HepG2 (cell line): Measurements from ENCODE around the gene UBE2I. TPM values are rescaled to one million over a fixed set of nuclear protein-coding genes. Genes with fewer than 3 reads are reported as not detected.
A peak's percentile ranks its signal among the peaks of the same experiment; 100 is the strongest.

Experiments used
- ATAC-seq: fragments of 200-7000 bp; cut with Tn5 transposase; 3 replicates; pipeline ENCODE4 v1.9.1; 2020; ENCODE audit warnings: mild to moderate bottlenecking, moderate library complexity
- BruUV-seq: library from RNA; stranded (reverse); fragments of 400-500 nt; replicated peaks from 2 replicates; lab custom pipeline; 2021; lab: Mats Ljungman, UMichigan
- CTCF ChIA-PET: fragments of 300-600 bp; formaldehyde crosslinking; extraction: SDS; loops from one replicate; lab custom pipeline; 2021; ENCODE audit warnings: low total read pairs, inconsistent platforms, low intra/inter-chr PET ratio; lab: Yijun Ruan, JAX
- POLR2A ChIA-PET: fragments of 350-600 bp; sonication (Branson Sonifier 250); formaldehyde crosslinking; loops from one replicate; lab custom pipeline; 2020; ENCODE audit warnings: antibody characterized with exemption, inconsistent platforms; lab: Yijun Ruan, JAX
- DNase-seq: peaks from one replicate; pipeline ENCODE4 v3.0.0-alpha.2; 2015; ENCODE audit warnings: low spot score
- FAIRE-seq: peaks from 3 replicates; lab custom pipeline; 2011; peaks lifted over from hg19 to GRCh38; lab: Jason Lieb, UNC
- H2AFZ ChIP-seq: one replicate; pipeline ENCODE4 v1.6.1; 2011; ENCODE audit warnings: low read length, inconsistent platforms
- H3K27ac ChIP-seq: fragments of 300-600 bp; 3 replicates; pipeline ENCODE4 v1.8.0; 2011; ENCODE audit warnings: mixed run types, mild to moderate bottlenecking, mixed read lengths, low read length, inconsistent platforms; ENCODE audit not compliant: insufficient read depth; ENCODE audit errors: extremely low read length
- H3K27me3 ChIP-seq, 2 experiments: fragments of 200-600 bp in 1 of 2; 2 replicates in 1 of 2; 3 replicates in 1 of 2; pipeline versions ENCODE4 v1.6.0 to v1.8.0; 2011; ENCODE audit warnings: low read length in 2 of 2, mild to moderate bottlenecking in 2 of 2, moderate library complexity in 2 of 2, inconsistent platforms in 1 of 2; ENCODE audit not compliant: insufficient read depth in 2 of 2, control insufficient read depth in 1 of 2
- H3K36me3 ChIP-seq, 2 experiments: fragments of 200-600 bp in 1 of 2; replicated peaks in 1 of 2; 2 replicates in 1 of 2; 3 replicates in 1 of 2; pipeline versions ENCODE4 v1.5.1 to v1.8.0; 2011; ENCODE audit warnings: low read length in 2 of 2, inconsistent platforms in 1 of 2; ENCODE audit not compliant: insufficient read depth in 2 of 2, control insufficient read depth in 1 of 2
- H3K4me1 ChIP-seq: 2 replicates; pipeline ENCODE4 v1.5.1; 2012; ENCODE audit warnings: low read length, inconsistent platforms; ENCODE audit not compliant: insufficient read depth
- H3K4me2 ChIP-seq: 2 replicates; pipeline ENCODE4 v1.6.0; 2011; ENCODE audit warnings: low read depth, low read length, inconsistent platforms
- H3K4me3 ChIP-seq, 3 experiments: fragments of 200-600 bp in 1 of 3; sonication (generic), shearing (Covaris generic) in 1 of 3; replicated peaks in 1 of 3; 2 replicates each; pipeline ENCODE4 v1.5.1; 2011 to 2016; ENCODE audit warnings: low read length in 3 of 3, inconsistent platforms in 2 of 3, low read depth in 2 of 3, mild to moderate bottlenecking in 2 of 3, control low read depth in 1 of 3, mixed read lengths in 1 of 3; ENCODE audit not compliant: insufficient read depth in 1 of 3
- H3K79me2 ChIP-seq: one replicate; pipeline ENCODE4 v1.6.1; 2011; ENCODE audit warnings: low read length, inconsistent platforms; ENCODE audit not compliant: insufficient read depth
- H3K9ac ChIP-seq: 2 replicates; pipeline ENCODE4 v1.6.0; 2011; ENCODE audit warnings: mild to moderate bottlenecking, low read depth, low read length, inconsistent platforms; ENCODE audit not compliant: insufficient read depth
- H3K9me3 ChIP-seq: 2 replicates; pipeline ENCODE4 v1.5.1; 2012; ENCODE audit warnings: mild to moderate bottlenecking, low read length
- H4K20me1 ChIP-seq: 2 replicates; pipeline ENCODE4 v1.6.0; 2011; ENCODE audit warnings: inconsistent platforms, mild to moderate bottlenecking, low read length, moderate library complexity; ENCODE audit not compliant: insufficient read depth
- HNRNPL ChIP-seq: fragments of 200-400 bp; formaldehyde crosslinking; IDR thresholded peaks from 2 replicates; pipeline ENCODE4 v1.6.1; 2017; ENCODE audit warnings: mild to moderate bottlenecking, low read depth, low read length
- SP5 ChIP-seq: IDR thresholded peaks from 2 replicates; pipeline ENCODE4 v1.6.1; 2016; ENCODE audit warnings: low read depth, borderline replicate concordance
- ZNF121 ChIP-seq: sonication (generic); formaldehyde crosslinking; IDR thresholded peaks from 2 replicates; pipeline ENCODE4 v1.5.0; 2020; ENCODE audit warnings: mild to moderate bottlenecking, missing genetic modification reagents
- ZNF816 ChIP-seq: sonication (generic); formaldehyde crosslinking; IDR thresholded peaks from 2 replicates; pipeline ENCODE4 v1.8.0; 2022; ENCODE audit warnings: missing genetic modification reagents, mild to moderate bottlenecking, borderline replicate concordance
- WGBS: methylation state at CpG from one replicate; pipeline ENCODE4 v1.1.6; 2017; ENCODE audit warnings: low lambda C conversion rate; 5-methylcytosine and 5-hydroxymethylcytosine counted together
- in situ Hi-C: cut with HindIII; loops from 2 replicates; pipeline ENCODE4 v1.10.0; 2017; ENCODE audit warnings: low pct_unique_long_range_greater_than_20kb; ENCODE audit not compliant: extremely low pct_ligation_motif_present
- intact Hi-C: fragments of 100-400 bp; cut with micrococcal nuclease; formaldehyde crosslinking; loops from one replicate; pipeline ENCODE4 v1.10.0; 2022; ENCODE audit not compliant: unreplicated experiment
- polyA plus RNA-seq, 8 experiments: library from polyadenylated mRNA; depleted of rRNA in 3 of 8; stranded (reverse) in 7 of 8; unstranded in 1 of 8; fragments of >200 nt; fragmentation: Illumina TruSeq in 4 of 8; extraction: Trizol in 4 of 8; gene quantifications; 2 replicates each; pipeline versions ENCODE4 v1.2.1 to v1.2.3, GENCODE V29; 2011 to 2016; ENCODE audit warnings: low read depth in 4 of 8, missing spikeins in 1 of 8, mixed read lengths in 1 of 8; ENCODE audit not compliant: insufficient read depth in 1 of 8
- total RNA-seq, 5 experiments: library from RNA; depleted of rRNA; stranded (reverse); fragments of >200 nt; fragmentation: Illumina TruSeq; extraction: Trizol; gene quantifications; 2 replicates each; pipeline ENCODE4 v1.2.3, GENCODE V29; 2016; ENCODE audit warnings: low read depth in 1 of 5

The UBE2I gene
- total and polyA plus RNA-seq, 2 of the 13 experiments (the other 11 are each of a cell fraction or from before 2014, with no cell fraction given): 75.8 to 98.9 TPM

GRCh38 chr16:1322407-1322806 is 13.0 kb downstream of the UBE2I start:
- H3K9me3 ChIP-seq: no peaks in the 10 kb centered on the region
- no peak for FAIRE-seq
- WGBS: 99% methylated on average over 8 of the region's 8 CpGs
- H3K9ac ChIP-seq: no peak overlapping the region
- no peaks in the 10 kb centered on the region for H3K4me1 ChIP-seq
- ATAC-seq: no peak
- H3K27ac ChIP-seq: no peak overlapping the region
- CTCF ChIA-PET: no interaction called here
- intact Hi-C loops: no loop called here
- in situ Hi-C loops: no loop called here
- TF ChIP-seq ZNF816 (CRISPR knock-in tag) (no peak), ZNF121 (peak; percentile 41; the same call in 1 of the 2 replicates)
- POLR2A ChIA-PET: no interaction called here
- peaks cover 3% of the 10 kb centered on the region; the same call in 1 of the 2 replicates for H4K20me1 ChIP-seq
- no TSS peak for BruUV-seq
- H3K36me3 ChIP-seq: peaks cover 33 to 59% of the 10 kb centered on the region in 2 experiments; a peak in 4 of 5 replicates
- peaks cover 2% of the 10 kb centered on the region for H3K79me2 ChIP-seq
- no peak overlapping the region for H2AFZ ChIP-seq
- H3K27me3 ChIP-seq: no peaks in the 10 kb centered on the region
- H3K4me2 ChIP-seq: no peak overlapping the region
- no peak for DNase-seq
- no peak overlapping the region for H3K4me3 ChIP-seq

DNA sequence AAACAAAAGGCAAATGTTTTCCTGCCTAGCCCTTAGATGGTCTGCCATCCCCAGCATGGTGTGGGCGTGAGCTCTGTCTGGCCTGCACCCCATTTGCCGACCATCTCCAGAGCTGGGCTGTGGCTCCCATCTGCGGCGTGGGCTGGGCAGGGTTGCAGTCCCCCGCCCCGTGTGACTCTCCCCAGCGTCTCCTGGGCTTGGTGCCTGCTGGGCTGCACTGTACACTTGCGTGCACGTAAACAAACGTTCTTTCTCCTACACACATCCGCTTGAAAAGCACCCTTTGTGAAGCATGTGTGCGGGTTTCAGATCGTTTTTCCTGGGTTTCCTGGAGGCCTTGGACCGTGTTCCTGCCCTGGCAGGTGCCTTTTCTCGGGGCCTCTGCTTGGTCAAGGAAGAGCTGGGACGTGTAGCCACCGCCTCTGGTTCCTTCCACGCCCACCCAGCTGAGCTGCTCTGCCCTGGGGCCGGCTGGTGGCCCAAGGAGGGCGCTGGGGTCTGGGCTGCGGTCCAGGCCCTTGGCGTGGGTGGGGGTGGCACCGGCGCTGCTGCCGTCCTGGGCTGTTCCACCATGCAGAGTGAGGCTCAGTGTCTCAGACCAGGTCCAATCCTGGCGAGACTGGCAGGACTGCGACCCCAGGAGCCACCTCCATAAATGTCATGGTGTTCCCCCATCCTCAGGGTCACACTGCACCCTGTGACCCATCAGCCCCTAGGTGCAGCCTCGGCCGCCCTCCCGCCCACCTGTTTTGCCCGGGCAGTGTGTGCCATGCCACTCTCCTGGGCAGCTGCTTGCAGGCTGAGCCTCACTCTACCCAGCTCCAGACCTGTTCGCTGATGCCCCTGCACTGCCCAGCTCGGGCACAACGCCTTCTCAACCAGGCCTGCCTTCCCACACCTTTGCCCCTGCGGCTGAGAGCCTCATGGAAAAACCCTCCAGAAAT is 14.1 kb downstream of the UBE2I start:
- WGBS: 97% methylated on average over 22 of the region's 35 CpGs
- no peak overlapping the region for H3K4me3 ChIP-seq
- no peak overlapping the region for H3K4me2 ChIP-seq
- H3K36me3 ChIP-seq: peaks cover 26 to 48% of the 10 kb centered on the region in 2 experiments; a peak in 4 of 5 replicates
- TF ChIP-seq SP5 (CRISPR knock-in tag) (no peak), HNRNPL (0 out of 2 replicates have a peak, but pooled peaks have one; percentile 20)
- TF ChIP-seq, all 625 proteins: peak for 1
- Histone ChIP-seq H3K79me2 (peaks cover 2% of the 10 kb centered on the region), H2AFZ (no peak overlapping the region), H3K9ac (no peak overlapping the region), H4K20me1 (peaks cover 3% of the 10 kb centered on the region; the same call in 1 of the 2 replicates), H3K27ac (no peak overlapping the region), H3K4me1 (no peaks in the 10 kb centered on the region), H3K9me3 (no peaks in the 10 kb centered on the region), H3K27me3 (no peaks in the 10 kb centered on the region)
- in situ Hi-C loops: no loop called here
- POLR2A ChIA-PET: interaction anchor here (0.6 to 0.9 kb wide), 2 partner anchors 9 to 27 kb away, joined by 3 to 4 read pairs; no protein-coding TSS in a partner anchor
- FAIRE-seq (no peak), ATAC-seq (no peak), DNase-seq (no peak)
- CTCF ChIA-PET: no interaction called here
- intact Hi-C loops: no loop called here
- BruUV-seq: no TSS peak
